A549 (cell line): ENCODE measurements around the gene SRM. TPM values are rescaled to one million over a fixed set of nuclear protein-coding genes. Genes with fewer than 3 reads are reported as not detected.

Experiments
- ATAC-seq, 2 experiments: fragments of 200-7000 bp in 1 of 2; fragments of >200 bp in 1 of 2; cut with Nextera tagmentation in 1 of 2; cut with Tn5 transposase in 1 of 2; 3 replicates each; pipeline versions ENCODE4 v1.8.0 to v1.9.1; 2018 to 2020; ENCODE audit warnings: mild to moderate bottlenecking in 1 of 2, moderate library complexity in 1 of 2
- CTCF ChIA-PET: fragments of 300-600 bp; sonication (Branson Sonifier 250); formaldehyde crosslinking; extraction: SDS; loops from one replicate; lab custom pipeline; 2021; ENCODE audit warnings: antibody characterized with exemption, inconsistent platforms; lab: Yijun Ruan, JAX
- POLR2A ChIA-PET: fragments of 350-600 bp; formaldehyde crosslinking; extraction: SDS; loops from one replicate; lab custom pipeline; 2021; ENCODE audit warnings: antibody characterized with exemption, inconsistent platforms; lab: Yijun Ruan, JAX
- DNase-seq, 2 experiments: peaks; one replicate each; pipeline versions ENCODE4 v3.0.0 to v3.0.0-alpha.2; 2011 to 2016; ENCODE audit warnings: low read depth in 1 of 2, low spot score in 1 of 2
- FAIRE-seq: peaks from 2 replicates; lab custom pipeline; 2011; peaks lifted over from hg19 to GRCh38; lab: Jason Lieb, UNC
- H3K27ac ChIP-seq, 2 experiments: fragments of >200 bp; sonication (Bioruptor Twin); formaldehyde crosslinking; 3 replicates each; pipeline ENCODE4 v1.5.1; 2016 to 2017
- H3K4me1 ChIP-seq: fragments of >200 bp; sonication (Bioruptor Twin); formaldehyde crosslinking; 3 replicates; pipeline ENCODE4 v1.6.1; 2016
- H3K4me2 ChIP-seq: fragments of >200 bp; sonication (Bioruptor Twin); formaldehyde crosslinking; 3 replicates; pipeline ENCODE4 v1.6.1; 2016
- H3K4me3 ChIP-seq: fragments of >200 bp; sonication (Bioruptor Twin); formaldehyde crosslinking; 3 replicates; pipeline ENCODE4 v1.5.1; 2016
- H3K9me3 ChIP-seq: fragments of >200 bp; sonication (Bioruptor Twin); formaldehyde crosslinking; 3 replicates; pipeline ENCODE4 v1.6.1; 2016
- ATOH8 ChIP-seq: fragments of 250-450 bp; sonication (Bioruptor Pico); IDR thresholded peaks from 2 replicates; pipeline ENCODE4 v1.5.0; 2020; ENCODE audit warnings: low read depth, mild to moderate bottlenecking, moderate library complexity
- CBX8 ChIP-seq: fragments of 200-600 bp; sonication (generic); IDR thresholded peaks from 2 replicates; pipeline ENCODE4 v1.6.1; 2016
- CHD2 ChIP-seq: fragments of 150-350 bp; IDR thresholded peaks from 2 replicates; pipeline ENCODE4 v1.6.1; 2014; ENCODE audit warnings: low read length; ENCODE audit not compliant: partially characterized antibody
- EHF ChIP-seq: fragments of 250-450 bp; sonication (Bioruptor Pico); IDR thresholded peaks from 2 replicates; pipeline ENCODE4 v1.5.0; 2020; ENCODE audit warnings: mild to moderate bottlenecking
- EHMT2 ChIP-seq: fragments of 200-600 bp; sonication (generic); IDR thresholded peaks from 2 replicates; pipeline ENCODE4 v1.6.1; 2016; ENCODE audit warnings: antibody characterized with exemption, low read depth, mild to moderate bottlenecking, moderate library complexity
- FOSL2 ChIP-seq, 2 experiments: fragments of 450-650 bp in 1 of 2; fragments of >200 bp in 1 of 2; sonication (Bioruptor Twin) in 1 of 2; formaldehyde crosslinking; IDR thresholded peaks; 2 replicates each; pipeline versions ENCODE4 v1.5.0 to v1.6.1; 2016 to 2020; ENCODE audit warnings: mild to moderate bottlenecking in 1 of 2, moderate library complexity in 1 of 2
- FOXS1 ChIP-seq: fragments of 250-450 bp; sonication (Bioruptor Pico); IDR thresholded peaks from 2 replicates; pipeline ENCODE4 v1.5.0; 2020; ENCODE audit warnings: mild to moderate bottlenecking, moderate library complexity
- HES2 ChIP-seq: fragments of >200 bp; sonication (Bioruptor Twin); formaldehyde crosslinking; IDR thresholded peaks from 2 replicates; pipeline ENCODE4 v1.6.1; 2016
- KDM5A ChIP-seq: fragments of 200-600 bp; sonication (generic); IDR thresholded peaks from 2 replicates; pipeline ENCODE4 v1.6.1; 2016; ENCODE audit warnings: antibody characterized with exemption, mild to moderate bottlenecking
- MAX ChIP-seq: IDR thresholded peaks from 2 replicates; pipeline ENCODE4 v1.6.1; 2012
- NPAS2 ChIP-seq: fragments of 250-450 bp; sonication (Bioruptor Pico); IDR thresholded peaks from 2 replicates; pipeline ENCODE4 v1.8.0; 2022; ENCODE audit warnings: mild to moderate bottlenecking, moderate library complexity, borderline replicate concordance
- PHF8 ChIP-seq: fragments of 200-600 bp; sonication (generic); IDR thresholded peaks from 2 replicates; pipeline ENCODE4 v1.6.1; 2016; ENCODE audit warnings: low read depth, mild to moderate bottlenecking, antibody characterized with exemption, moderate library complexity, borderline replicate concordance
- POLR2AphosphoS2 ChIP-seq: conservative IDR thresholded peaks from 2 replicates; pipeline ENCODE4 v1.6.1; 2012; ENCODE audit warnings: low read length, improper control_type of control experiment, inconsistent platforms
- RARB ChIP-seq: fragments of 250-450 bp; sonication (Bioruptor Pico); IDR thresholded peaks from 2 replicates; pipeline ENCODE4 v1.8.0; 2021; ENCODE audit warnings: mild to moderate bottlenecking, moderate library complexity
- SMC3 ChIP-seq: fragments of >200 bp; sonication (Bioruptor Twin); formaldehyde crosslinking; IDR thresholded peaks from 3 replicates; pipeline ENCODE4 v1.6.1; 2018; ENCODE audit warnings: inconsistent platforms
- TFCP2L1 ChIP-seq: fragments of 250-450 bp; sonication (Bioruptor Pico); IDR thresholded peaks from 2 replicates; pipeline ENCODE4 v1.5.0; 2021; ENCODE audit warnings: mild to moderate bottlenecking
- TP53 ChIP-seq: fragments of 250-450 bp; sonication (Bioruptor Pico); IDR thresholded peaks from 2 replicates; pipeline ENCODE4 v1.5.0; 2021; ENCODE audit warnings: mild to moderate bottlenecking, moderate library complexity
- ZC3H11A ChIP-seq: fragments of 450-650 bp; IDR thresholded peaks from 2 replicates; pipeline ENCODE4 v1.6.1; 2014; ENCODE audit warnings: antibody characterized with exemption, mild to moderate bottlenecking
- ZFP36 ChIP-seq: fragments of 450-650 bp; IDR thresholded peaks from 2 replicates; pipeline ENCODE4 v1.6.1; 2014; ENCODE audit warnings: borderline replicate concordance; ENCODE audit not compliant: partially characterized antibody
- WGBS: methylation state at CpG from one replicate; pipeline ENCODE4 v1.1.6; 2017; ENCODE audit errors: missing lambda C conversion rate; 5-methylcytosine and 5-hydroxymethylcytosine counted together
- polyA plus RNA-seq, 4 experiments: library from polyadenylated mRNA; depleted of rRNA in 3 of 4; stranded (reverse); fragments of >200 nt; fragmentation: RNase III in 1 of 4; extraction: RNeasy Plus Mini Kit Qiagen cat#74134 plus additional on column Dnase treatment in 1 of 4; gene quantifications; 2 replicates in 3 of 4; 3 replicates in 1 of 4; pipeline ENCODE4 v1.2.3, GENCODE V29; 2011 to 2017
- TF ChIP-seq, protein P1 (sequence below): fragments of 450-650 bp; IDR thresholded peaks from 2 replicates; pipeline ENCODE4 v1.6.1; 2014; ENCODE audit warnings: antibody characterized with exemption

Gene SRM
- polyA plus RNA-seq, 2 of the 4 experiments (the other 2 are of a cell fraction), result 30.8 to 87.8 TPM

DNA sequence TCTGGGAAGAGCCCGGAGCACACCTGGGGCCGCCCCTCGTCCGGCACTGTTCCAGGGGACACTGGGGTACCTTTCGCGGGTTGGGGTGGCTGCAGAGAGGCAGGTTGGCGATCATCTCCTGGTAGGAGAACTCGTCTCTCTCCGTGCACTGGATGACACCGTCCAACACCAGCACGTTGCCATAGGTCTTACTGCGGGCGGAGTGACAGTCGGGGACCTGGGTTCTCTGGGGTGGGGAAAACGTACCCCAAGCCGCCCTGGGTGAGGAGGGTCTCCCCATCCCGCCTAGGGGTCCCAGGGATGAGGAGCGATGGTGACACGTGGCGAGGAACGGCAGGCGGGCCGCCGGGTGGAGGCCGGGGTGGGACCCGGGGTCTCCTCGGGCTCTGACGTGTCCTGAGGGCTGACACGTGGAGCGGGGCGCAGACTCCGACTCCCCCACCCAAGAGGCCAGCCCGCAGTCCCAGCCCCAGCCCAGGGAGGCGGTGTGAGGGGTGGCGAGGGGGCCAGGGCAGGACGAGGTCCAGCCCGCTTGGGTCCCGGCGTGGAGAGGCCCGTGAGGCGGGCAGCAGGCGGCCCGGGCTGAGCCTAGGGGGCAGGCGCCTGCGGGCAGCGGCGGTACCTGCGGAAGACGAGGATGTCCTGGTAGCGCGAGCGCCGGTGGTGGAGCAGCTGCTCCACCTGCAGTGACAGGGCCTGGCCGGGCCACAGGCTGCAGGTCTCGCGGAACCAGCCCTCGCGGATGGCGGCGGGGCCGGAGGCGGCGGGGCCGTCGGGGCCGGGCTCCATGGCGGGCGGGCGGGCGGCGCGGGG is 457 bp downstream of the SRM start:
- DNase-seq (no peak), FAIRE-seq (no peak), ATAC-seq (peak; percentile 14 to 47)
- POLR2A ChIA-PET, result interaction anchor here (0.6 to 1.0 kb wide), 2 partner anchors 9 to 21 kb away, joined by 3 read pairs; no protein-coding TSS in a partner anchor
- Histone ChIP-seq H3K4me2 (peak overlapping the region; percentile 91), H3K9me3 (no peaks in the 10 kb centered on the region), H3K4me3 (peak overlapping the region; percentile 97), H3K4me1 (peaks cover 9% of the 10 kb centered on the region; the same call in 2 of the 3 replicates), H3K27ac (peak overlapping the region; percentile 95 to 100)
- TF ChIP-seq PHF8 (peak; percentile 31; the same call in 1 of the 2 replicates), CHD2 (no peak), TP53 (CRISPR knock-in tag) (no peak), MAX (peak; percentile 72), ATOH8 (CRISPR knock-in tag) (no peak), NPAS2 (CRISPR knock-in tag) (no peak)
- CTCF ChIA-PET, result interaction anchor here (0.6 to 4.8 kb wide), 3 partner anchors 19 to 21 kb away, joined by 3 to 33 read pairs (median 15); no protein-coding TSS in a partner anchor
- 0% methylated on average over 5 of the region's 72 CpGs for WGBS

GRCh38 chr1:11058595-11059154 is 1.1 kb downstream of the SRM start:
- CTCF ChIA-PET, result interaction anchor here (0.7 to 4.8 kb wide), 4 partner anchors 18 to 584 kb away, joined by 3 to 33 read pairs (median 4); no protein-coding TSS in a partner anchor
- TF ChIP-seq ZC3H11A, result no peak
- TF ChIP-seq EHMT2, result no peak
- TF ChIP-seq CHD2, result no peak
- TF ChIP-seq KDM5A, result no peak
- TF ChIP-seq, all 56 proteins: peak for 0
- DNase-seq (no peak), ATAC-seq (no peak), FAIRE-seq (no peak)
- peaks cover 9% of the 10 kb centered on the region; the same call in 2 of the 3 replicates for H3K4me1 ChIP-seq
- peak overlapping the region; percentile 95 to 100 for H3K27ac ChIP-seq
- WGBS, result 46% methylated on average over 12 of the region's 28 CpGs
- peak overlapping the region; percentile 91 for H3K4me2 ChIP-seq
- H3K9me3 ChIP-seq, result no peaks in the 10 kb centered on the region
- POLR2A ChIA-PET, result no interaction called here
- H3K4me3 ChIP-seq, result peak overlapping the region; percentile 97

DNA sequence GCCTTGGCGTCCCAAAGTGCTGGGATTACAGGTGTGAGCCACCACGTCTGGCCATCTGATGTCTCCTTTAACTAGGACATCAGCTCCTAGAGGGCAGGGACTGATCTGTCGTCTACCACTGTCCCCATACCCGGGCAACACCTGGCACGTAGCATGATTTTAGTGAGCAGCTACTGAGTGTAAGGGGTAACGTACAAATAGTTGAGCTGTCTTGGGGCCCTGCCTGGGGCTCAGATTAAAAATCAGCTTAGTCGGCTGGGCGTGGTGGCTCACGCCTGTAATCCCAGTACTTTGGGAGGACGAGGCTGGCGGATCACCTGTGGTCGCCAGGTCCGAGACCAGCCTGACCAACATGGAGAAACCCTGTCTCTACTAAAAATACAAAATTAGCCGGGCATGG is 1.8 kb downstream of the SRM start:
- 94% methylated on average over 14 of the region's 14 CpGs for WGBS
- ChIA-PET CTCF (interaction anchor here (0.7 to 4.8 kb wide), 4 partner anchors 19 to 585 kb away, joined by 3 to 33 read pairs (median 4); no protein-coding TSS in a partner anchor), POLR2A (no interaction called here)
- H3K27ac ChIP-seq, result no peak overlapping the region
- TF ChIP-seq POLR2AphosphoS2, result no peak
- TF ChIP-seq FOXS1, result no peak
- TF ChIP-seq HES2, result no peak
- no peak for TF ChIP-seq SMC3
- TF ChIP-seq RARB (CRISPR knock-in tag), result no peak
- no peak for TF ChIP-seq EHF (CRISPR knock-in tag)
- H3K4me3 ChIP-seq, result no peak overlapping the region
- peaks cover 9% of the 10 kb centered on the region; the same call in 2 of the 3 replicates for H3K4me1 ChIP-seq
- ATAC-seq, result no peak
- no peak for DNase-seq
- FAIRE-seq, result no peak
- H3K4me2 ChIP-seq, result peak overlapping the region; percentile 91
- no peaks in the 10 kb centered on the region for H3K9me3 ChIP-seq

DNA sequence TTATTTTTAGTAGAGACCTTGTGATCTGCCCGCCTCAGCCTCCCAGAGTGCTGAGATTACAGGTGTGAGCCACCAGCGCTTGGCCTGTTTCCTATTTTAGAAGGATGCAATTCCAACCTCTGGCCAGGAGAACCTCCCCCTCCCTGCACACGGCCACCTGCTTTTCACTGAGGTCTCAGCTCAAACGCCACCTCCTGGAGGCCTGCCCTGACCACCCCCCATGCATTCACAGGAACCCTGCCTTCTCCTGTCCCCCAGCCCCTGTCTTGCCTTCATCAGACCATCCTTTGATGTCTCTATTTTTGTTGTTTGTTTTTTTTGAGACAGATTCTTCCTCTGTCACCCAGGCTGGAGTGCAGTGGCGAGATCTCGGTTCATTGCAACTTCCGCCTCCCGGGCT is 2.3 kb downstream of the SRM start:
- ChIA-PET POLR2A (no interaction called here), CTCF (interaction anchor here (1.5 to 4.8 kb wide), 2 partner anchors 20 to 23 kb away, joined by 4 to 33 read pairs; no protein-coding TSS in a partner anchor)

More for the DNA sequence above, 2.3 kb downstream of the SRM start:
- peaks cover 9% of the 10 kb centered on the region; the same call in 2 of the 3 replicates for H3K4me1 ChIP-seq
- no peak overlapping the region for H3K4me2 ChIP-seq
- ATAC-seq (no peak), DNase-seq (no peak), FAIRE-seq (no peak)
- no peak overlapping the region for H3K27ac ChIP-seq
- no peaks in the 10 kb centered on the region for H3K9me3 ChIP-seq
- 87% methylated on average over 8 of the region's 8 CpGs for WGBS
- TF ChIP-seq EHF (CRISPR knock-in tag) (no peak), TFCP2L1 (CRISPR knock-in tag) (no peak), ZFP36 (peak; percentile 44), CBX8 (no peak), FOSL2 (IDR thresholded peaks at IDR 0.05) (no peak), FOSL2 (CRISPR knock-in tag; IDR thresholded peaks at IDR 0.05) (no peak)
- TF ChIP-seq, protein P1, sequence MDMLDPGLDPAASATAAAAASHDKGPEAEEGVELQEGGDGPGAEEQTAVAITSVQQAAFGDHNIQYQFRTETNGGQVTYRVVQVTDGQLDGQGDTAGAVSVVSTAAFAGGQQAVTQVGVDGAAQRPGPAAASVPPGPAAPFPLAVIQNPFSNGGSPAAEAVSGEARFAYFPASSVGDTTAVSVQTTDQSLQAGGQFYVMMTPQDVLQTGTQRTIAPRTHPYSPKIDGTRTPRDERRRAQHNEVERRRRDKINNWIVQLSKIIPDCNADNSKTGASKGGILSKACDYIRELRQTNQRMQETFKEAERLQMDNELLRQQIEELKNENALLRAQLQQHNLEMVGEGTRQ, result no peak
- H3K4me3 ChIP-seq, result no peak overlapping the region
